ENCODE data around the gene RBM33. TPM values are rescaled to one million over a fixed set of nuclear protein-coding genes. Genes with fewer than 3 reads are reported as not detected.

Gene RBM33
- total RNA-seq, 4 donors from 2014 or later = 20.6 to 85.1 (median 38.4) TPM

- Histone ChIP-seq H3K4me3 (no peak overlapping the region), H3K36me3 (no peaks in the 10 kb centered on the region), H3K27me3 (no peaks in the 10 kb centered on the region), H3K4me1 (peaks cover 0 to 4% of the 10 kb centered on the region in 2 donors), H3K27ac (no peak overlapping the region), H3K9me3 (no peaks in the 10 kb centered on the region)
- no peak for DNase-seq
- TF ChIP-seq CTCF (IDR thresholded peaks at IDR 0.05) (no peak), POLR2A (IDR thresholded peaks at IDR 0.05) (no peak)
- intact Hi-C loops (cut with DNase I; ENCODE audit: low total_unique reads) = no loop called here
Measured at GRCh38 chr7:155692317-155692716, 47.9 kb downstream of the RBM33 start.

- no peaks in the 10 kb centered on the region for H3K36me3 ChIP-seq
- DNase-seq = no peak
- H3K4me3 ChIP-seq = no peak overlapping the region
- H3K9me3 ChIP-seq = no peaks in the 10 kb centered on the region
- no peaks in the 10 kb centered on the region for H3K27me3 ChIP-seq
- intact Hi-C loops (cut with DNase I; ENCODE audit: low total_unique reads) = no loop called here
- peaks cover 0 to 4% of the 10 kb centered on the region in 2 donors for H3K4me1 ChIP-seq
- TF ChIP-seq POLR2A (IDR thresholded peaks at IDR 0.05) = no peak
- TF ChIP-seq CTCF (IDR thresholded peaks at IDR 0.05) = no peak
- H3K27ac ChIP-seq = no peak overlapping the region
Measured at GRCh38 chr7:155693826-155694225, 49.4 kb downstream of the RBM33 start.

GRCh38 chr7:155694851-155695250 lies 50.4 kb downstream of the RBM33 start:
- no peak overlapping the region for H3K27ac ChIP-seq
- TF ChIP-seq POLR2A (IDR thresholded peaks at IDR 0.05) (no peak), CTCF (IDR thresholded peaks at IDR 0.05) (no peak)
- H3K4me3 ChIP-seq = no peak overlapping the region
- intact Hi-C loops (cut with DNase I; ENCODE audit: low total_unique reads) = no loop called here
- H3K27me3 ChIP-seq = no peaks in the 10 kb centered on the region
- no peaks in the 10 kb centered on the region for H3K36me3 ChIP-seq
- H3K9me3 ChIP-seq = no peaks in the 10 kb centered on the region
- no peak for DNase-seq
- peaks cover 0 to 4% of the 10 kb centered on the region in 2 donors for H3K4me1 ChIP-seq

- H3K4me3 ChIP-seq = no peak overlapping the region
- H3K4me1 ChIP-seq = peaks cover 0 to 4% of the 10 kb centered on the region in 2 donors
- no peaks in the 10 kb centered on the region for H3K9me3 ChIP-seq
- no peak for TF ChIP-seq POLR2A (IDR thresholded peaks at IDR 0.05)
- intact Hi-C loops (cut with DNase I; ENCODE audit: low total_unique reads) = no loop called here
- no peak overlapping the region for H3K27ac ChIP-seq
- no peaks in the 10 kb centered on the region for H3K27me3 ChIP-seq
- H3K36me3 ChIP-seq = no peaks in the 10 kb centered on the region
- no peak for DNase-seq
Measured at GRCh38 chr7:155696747-155697146, 52.3 kb downstream of the RBM33 start.

GRCh38 chr7:155698633-155699032 lies 54.2 kb downstream of the RBM33 start:
- Histone ChIP-seq H3K4me1 (peaks cover 0 to 4% of the 10 kb centered on the region in 2 donors), H3K27me3 (no peaks in the 10 kb centered on the region), H3K9me3 (no peaks in the 10 kb centered on the region), H3K27ac (no peak overlapping the region), H3K36me3 (no peaks in the 10 kb centered on the region), H3K4me3 (no peak overlapping the region)
- TF ChIP-seq CTCF (IDR thresholded peaks at IDR 0.05) = no peak
- intact Hi-C loops (cut with DNase I; ENCODE audit: low total_unique reads) = no loop called here
- DNase-seq = no peak

GRCh38 chr7:155699180-155699579 lies 54.7 kb downstream of the RBM33 start:
- no peak overlapping the region for H3K27ac ChIP-seq
- intact Hi-C loops (cut with DNase I; ENCODE audit: low total_unique reads) = no loop called here
- DNase-seq = no peak
- no peaks in the 10 kb centered on the region for H3K36me3 ChIP-seq
- H3K9me3 ChIP-seq = no peaks in the 10 kb centered on the region
- H3K4me3 ChIP-seq = no peak overlapping the region
- H3K4me1 ChIP-seq = peaks cover 0 to 4% of the 10 kb centered on the region in 2 donors
- H3K27me3 ChIP-seq = no peaks in the 10 kb centered on the region
- TF ChIP-seq CTCF (IDR thresholded peaks at IDR 0.05) (no peak), POLR2A (IDR thresholded peaks at IDR 0.05) (no peak)
